Measurements from ENCODE around the gene RBCK1. TPM values are rescaled to one million over a fixed set of nuclear protein-coding genes. Genes with fewer than 3 reads are reported as not detected.

Gene RBCK1
- total RNA-seq, 1 donor from 2014 or later, result 60.1 TPM

GRCh38 chr20:416950-417800 is 9.1 kb downstream of the RBCK1 start:
- DNase-seq (ENCODE audit: low spot score), result no peak

- DNase-seq (ENCODE audit: low spot score), result no peak
These were observed 9.8 kb downstream of the RBCK1 start for GRCh38 chr20:417801-418342.

- DNase-seq (ENCODE audit: low spot score), result no peak
These were observed 10.8 kb downstream of the RBCK1 start for GRCh38 chr20:418858-419365.

GRCh38 chr20:419556-420165 is 11.6 kb downstream of the RBCK1 start:
- DNase-seq (ENCODE audit: low spot score), result no peak

GRCh38 chr20:420166-420620 is 12.1 kb downstream of the RBCK1 start:
- DNase-seq (ENCODE audit: low spot score), result no peak

- DNase-seq (ENCODE audit: low spot score), result no peak
These were observed 12.8 kb downstream of the RBCK1 start for GRCh38 chr20:420721-421574.

GRCh38 chr20:421685-422250 is 13.7 kb downstream of the RBCK1 start:
- DNase-seq (ENCODE audit: low spot score), result no peak

- no peak for DNase-seq (ENCODE audit: low spot score)
These were observed 18.5 kb downstream of the RBCK1 start for GRCh38 chr20:426566-426965.

- DNase-seq (ENCODE audit: low spot score), result no peak
These were observed 19.3 kb downstream of the RBCK1 start for GRCh38 chr20:427401-427800.

GRCh38 chr20:427849-428657 is 20.0 kb downstream of the RBCK1 start:
- no peak for DNase-seq (ENCODE audit: low spot score)

- no peak for DNase-seq (ENCODE audit: low spot score)
These were observed 20.6 kb downstream of the RBCK1 start for GRCh38 chr20:428658-429200.

- DNase-seq (ENCODE audit: low spot score), result peak; percentile 64
These were observed 22.2 kb downstream of the RBCK1 start for GRCh38 chr20:430091-430999.

- DNase-seq (ENCODE audit: low spot score), result no peak
These were observed 23.2 kb downstream of the RBCK1 start for GRCh38 chr20:431012-431904.

GRCh38 chr20:432208-432607 is 24.1 kb downstream of the RBCK1 start:
- peak; percentile 73 for DNase-seq (ENCODE audit: low spot score)

GRCh38 chr20:432677-433299 is 24.7 kb downstream of the RBCK1 start:
- peak; percentile 57 for DNase-seq (ENCODE audit: low spot score)

GRCh38 chr20:433300-433975 is 25.3 kb downstream of the RBCK1 start:
- peak; percentile 65 for DNase-seq (ENCODE audit: low spot score)

All from mesenteric fat pad (tissue), 1 donor.